NB4 (cell line): ENCODE measurements around the gene PRICKLE2.

Experiments
- POLR2A ChIP-seq: IDR thresholded peaks from 2 replicates; pipeline ENCODE4 v1.6.1; 2011; ENCODE audit warnings: mild to moderate bottlenecking; ENCODE audit not compliant: insufficient read length; ENCODE audit errors: extremely low read depth
- TF ChIP-seq, protein P1 (sequence below): IDR thresholded peaks from one replicate; pipeline ENCODE4 v1.5.1; 2012; ENCODE audit warnings: low read depth, low read length
- TF ChIP-seq, protein P2 (sequence below): IDR thresholded peaks from 2 replicates; pipeline ENCODE4 v1.6.1; 2011; ENCODE audit warnings: low read depth, low read length

DNA sequence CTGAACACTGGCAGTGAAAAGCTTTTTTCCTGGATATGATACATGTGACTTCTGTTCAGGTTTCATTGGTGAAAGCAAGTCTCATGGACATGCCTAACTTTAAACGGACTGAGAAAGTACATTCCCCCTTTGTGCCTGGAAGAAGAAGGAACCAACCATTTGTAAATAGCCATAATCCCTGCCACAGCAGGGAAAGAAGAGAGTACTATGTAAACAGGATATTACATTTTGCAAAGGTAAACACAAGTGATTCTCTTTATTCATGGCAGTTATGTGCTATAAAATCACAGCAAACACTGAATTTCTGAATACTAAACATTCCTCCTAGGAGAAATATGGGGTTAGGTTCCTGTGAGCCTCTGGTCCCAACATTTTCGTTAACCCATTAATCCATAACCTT is 46.8 kb downstream of the PRICKLE2 start:
- no peak for TF ChIP-seq POLR2A
- TF ChIP-seq, protein P1, sequence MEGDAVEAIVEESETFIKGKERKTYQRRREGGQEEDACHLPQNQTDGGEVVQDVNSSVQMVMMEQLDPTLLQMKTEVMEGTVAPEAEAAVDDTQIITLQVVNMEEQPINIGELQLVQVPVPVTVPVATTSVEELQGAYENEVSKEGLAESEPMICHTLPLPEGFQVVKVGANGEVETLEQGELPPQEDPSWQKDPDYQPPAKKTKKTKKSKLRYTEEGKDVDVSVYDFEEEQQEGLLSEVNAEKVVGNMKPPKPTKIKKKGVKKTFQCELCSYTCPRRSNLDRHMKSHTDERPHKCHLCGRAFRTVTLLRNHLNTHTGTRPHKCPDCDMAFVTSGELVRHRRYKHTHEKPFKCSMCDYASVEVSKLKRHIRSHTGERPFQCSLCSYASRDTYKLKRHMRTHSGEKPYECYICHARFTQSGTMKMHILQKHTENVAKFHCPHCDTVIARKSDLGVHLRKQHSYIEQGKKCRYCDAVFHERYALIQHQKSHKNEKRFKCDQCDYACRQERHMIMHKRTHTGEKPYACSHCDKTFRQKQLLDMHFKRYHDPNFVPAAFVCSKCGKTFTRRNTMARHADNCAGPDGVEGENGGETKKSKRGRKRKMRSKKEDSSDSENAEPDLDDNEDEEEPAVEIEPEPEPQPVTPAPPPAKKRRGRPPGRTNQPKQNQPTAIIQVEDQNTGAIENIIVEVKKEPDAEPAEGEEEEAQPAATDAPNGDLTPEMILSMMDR = no peak
- TF ChIP-seq, protein P2, sequence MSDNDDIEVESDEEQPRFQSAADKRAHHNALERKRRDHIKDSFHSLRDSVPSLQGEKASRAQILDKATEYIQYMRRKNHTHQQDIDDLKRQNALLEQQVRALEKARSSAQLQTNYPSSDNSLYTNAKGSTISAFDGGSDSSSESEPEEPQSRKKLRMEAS = no peak
